Articular chondrocyte of knee joint (primary cell): ENCODE data around the gene PIGL. TPM values are rescaled to one million over a fixed set of nuclear protein-coding genes. Genes with fewer than 3 reads are reported as not detected.

Experiments used
- small RNA-seq: library from RNA; depleted of rRNA; stranded (forward); fragments of <200 nt; gene quantifications from one replicate; pipeline ENCODE3, GENCODE V24; 2012
- total RNA-seq: library from RNA; depleted of rRNA; stranded (reverse); fragments of >200 nt; gene quantifications from 2 replicates; pipeline ENCODE4 v1.2.3, GENCODE V29; 2012

Gene PIGL
- total RNA-seq = 20.4 and 29.0 TPM in 2 replicates

GRCh38 chr17:16217002-16217635 lies at the start of gene PIGL:
PIGL (plus strand) TSS chr17:16217210; CDS start chr17:16217227, 17 bp downstream.

GRCh38 chr17:16215273-16215964 lies 1.6 kb upstream of the PIGL start, which contains the start of gene NCOR1:
NCOR1 (minus strand) TSS chr17:16215534; CDS start chr17:16194569, 20,965 bp downstream.

GRCh38 chr17:16353317-16354174 lies 136.5 kb downstream of the PIGL start, which contains the start of gene CENPV:
CENPV (minus strand) TSS chr17:16353469; CDS start chr17:16353436, 33 bp downstream.

Small RNA genes lying within 50 kb of the gene (small RNA-seq; reads per million reads assigned to genes)
- gene MIR1288 = not detected

Other genes with a start within 250 kb of the PIGL start
- gene ZSWIM7, start 217.5 kb upstream of the PIGL start, total RNA-seq = 14.4 and 17.1 TPM in 2 replicates
- gene TTC19, start 217.4 kb upstream of the PIGL start, total RNA-seq = 31.1 and 34.8 TPM in 2 replicates
- gene NCOR1, start 1.7 kb upstream of the PIGL start, total RNA-seq = 98.4 and 111 TPM in 2 replicates
- 3.3 and 4.5 TPM in 2 replicates for gene CENPV, start 136.3 kb downstream of the PIGL start, total RNA-seq
- gene UBB, start 163.9 kb downstream of the PIGL start, total RNA-seq = 1,186 and 1,336 TPM in 2 replicates
- 21.7 and 41.8 TPM in 2 replicates for gene TRPV2, start 198.4 kb downstream of the PIGL start, total RNA-seq